ENCODE results near the gene MAPK11.

The MAPK11 gene

GRCh38 chr22:50284479-50284878, 14.3 kb upstream of the MAPK11 start:
- DNase-seq = no peak
- Histone ChIP-seq H3K27ac (ENCODE audit: insufficient read depth in 1 of 2, low read depth in 1 of 2, low read length in 2 of 2, poor library complexity in 1 of 2, severe bottlenecking in 2 of 2) (no peak overlapping the region), H3K9me3 (ENCODE audit: control extremely low read depth in 1 of 5, control insufficient read depth in 4 of 5, insufficient read depth in 2 of 5, low read depth in 1 of 5, low read length in 4 of 5) (no peaks in the 10 kb centered on the region), H3K4me1 (ENCODE audit: control extremely low read depth in 1 of 4, control insufficient read depth in 4 of 4, insufficient read depth in 4 of 4, low read length in 3 of 4) (no peaks in the 10 kb centered on the region), H3K27me3 (replicated peaks in 2 of 5; ENCODE audit: control insufficient read depth in 4 of 5, insufficient read depth in 5 of 5, low read length in 4 of 5) (no peaks in the 10 kb centered on the region), H3K4me3 (ENCODE audit: control insufficient read depth in 1 of 7, extremely low read depth in 1 of 7, insufficient read depth in 4 of 7, low read depth in 2 of 7, low read length in 6 of 7) (no peak overlapping the region), H3K36me3 (ENCODE audit: control insufficient read depth in 4 of 4, insufficient read depth in 4 of 4, low read length in 3 of 4) (peaks cover 7 to 91% (median 61%) of the 10 kb centered on the region in 4 experiments)
- ChIA-PET CTCF (interaction anchor here (0.6 kb wide), 1 partner anchor 38 kb away, joined by 3 read pairs; no protein-coding TSS in a partner anchor), POLR2A (no interaction called here)
- 95% methylated on average over 13 of the region's 13 CpGs for WGBS (ENCODE audit: insufficient coverage)

- Histone ChIP-seq H3K27ac (ENCODE audit: insufficient read depth in 1 of 2, low read depth in 1 of 2, low read length in 2 of 2, poor library complexity in 1 of 2, severe bottlenecking in 2 of 2) (no peak overlapping the region), H3K9me3 (ENCODE audit: control extremely low read depth in 1 of 5, control insufficient read depth in 4 of 5, insufficient read depth in 2 of 5, low read depth in 1 of 5, low read length in 4 of 5) (no peaks in the 10 kb centered on the region), H3K27me3 (replicated peaks in 2 of 5; ENCODE audit: control insufficient read depth in 4 of 5, insufficient read depth in 5 of 5, low read length in 4 of 5) (no peaks in the 10 kb centered on the region), H3K36me3 (ENCODE audit: control insufficient read depth in 4 of 4, insufficient read depth in 4 of 4, low read length in 3 of 4) (peaks cover 7 to 91% (median 58%) of the 10 kb centered on the region in 4 experiments), H3K4me1 (ENCODE audit: control extremely low read depth in 1 of 4, control insufficient read depth in 4 of 4, insufficient read depth in 4 of 4, low read length in 3 of 4) (no peaks in the 10 kb centered on the region), H3K4me3 (ENCODE audit: control insufficient read depth in 1 of 7, extremely low read depth in 1 of 7, insufficient read depth in 4 of 7, low read depth in 2 of 7, low read length in 6 of 7) (no peak overlapping the region)
- no peak for DNase-seq
- 94% methylated on average over 13 of the region's 30 CpGs for WGBS (ENCODE audit: insufficient coverage)
- POLR2A ChIA-PET = no interaction called here
- CTCF ChIA-PET = no interaction called here
These were observed 13.6 kb upstream of the MAPK11 start for GRCh38 chr22:50283821-50284220.

- no peak overlapping the region for H3K27ac ChIP-seq (ENCODE audit: insufficient read depth in 1 of 2, low read depth in 1 of 2, low read length in 2 of 2, poor library complexity in 1 of 2, severe bottlenecking in 2 of 2)
- WGBS (ENCODE audit: insufficient coverage) = 97% methylated on average over 42 of the region's 45 CpGs
- no peak for DNase-seq
These were observed 12.4 kb upstream of the MAPK11 start for GRCh38 chr22:50282361-50283155.

GRCh38 chr22:50281957-50282356, 11.8 kb upstream of the MAPK11 start:
- WGBS (ENCODE audit: insufficient coverage) = 97% methylated on average over 25 of the region's 25 CpGs
- DNase-seq = no peak
- ChIA-PET CTCF (interaction anchor here (0.9 to 1.9 kb wide), 4 partner anchors 12 to 59 kb away, joined by 3 to 7 read pairs (median 5); no protein-coding TSS in a partner anchor), POLR2A (no interaction called here)
- H3K36me3 ChIP-seq (ENCODE audit: control insufficient read depth in 4 of 4, insufficient read depth in 4 of 4, low read length in 3 of 4) = peaks cover 7 to 90% (median 54%) of the 10 kb centered on the region in 4 experiments
- no peaks in the 10 kb centered on the region for H3K27me3 ChIP-seq (replicated peaks in 2 of 5; ENCODE audit: control insufficient read depth in 4 of 5, insufficient read depth in 5 of 5, low read length in 4 of 5)
- no peaks in the 10 kb centered on the region for H3K4me1 ChIP-seq (ENCODE audit: control extremely low read depth in 1 of 4, control insufficient read depth in 4 of 4, insufficient read depth in 4 of 4, low read length in 3 of 4)
- H3K9me3 ChIP-seq (ENCODE audit: control extremely low read depth in 1 of 5, control insufficient read depth in 4 of 5, insufficient read depth in 2 of 5, low read depth in 1 of 5, low read length in 4 of 5) = no peaks in the 10 kb centered on the region
- no peak overlapping the region for H3K4me3 ChIP-seq (ENCODE audit: control insufficient read depth in 1 of 7, extremely low read depth in 1 of 7, insufficient read depth in 4 of 7, low read depth in 2 of 7, low read length in 6 of 7)
- no peak overlapping the region for H3K27ac ChIP-seq (ENCODE audit: insufficient read depth in 1 of 2, low read depth in 1 of 2, low read length in 2 of 2, poor library complexity in 1 of 2, severe bottlenecking in 2 of 2)

More at GRCh38 chr22:50282361-50283155, 12.4 kb upstream of the MAPK11 start:
- H3K36me3 ChIP-seq (ENCODE audit: control insufficient read depth in 4 of 4, insufficient read depth in 4 of 4, low read length in 3 of 4) = peaks cover 7 to 91% (median 56%) of the 10 kb centered on the region in 4 experiments
- H3K9me3 ChIP-seq (ENCODE audit: control extremely low read depth in 1 of 5, control insufficient read depth in 4 of 5, insufficient read depth in 2 of 5, low read depth in 1 of 5, low read length in 4 of 5) = no peaks in the 10 kb centered on the region
- ChIA-PET POLR2A (no interaction called here), CTCF (interaction anchor here (1.5 to 1.9 kb wide), 3 partner anchors 11 to 59 kb away, joined by 3 to 7 read pairs (median 7); no protein-coding TSS in a partner anchor)
- no peak overlapping the region for H3K4me3 ChIP-seq (ENCODE audit: control insufficient read depth in 1 of 7, extremely low read depth in 1 of 7, insufficient read depth in 4 of 7, low read depth in 2 of 7, low read length in 6 of 7)
- H3K27me3 ChIP-seq (replicated peaks in 2 of 5; ENCODE audit: control insufficient read depth in 4 of 5, insufficient read depth in 5 of 5, low read length in 4 of 5) = no peaks in the 10 kb centered on the region
- H3K4me1 ChIP-seq (ENCODE audit: control extremely low read depth in 1 of 4, control insufficient read depth in 4 of 4, insufficient read depth in 4 of 4, low read length in 3 of 4) = no peaks in the 10 kb centered on the region

GRCh38 chr22:50281384-50281760, 11.2 kb upstream of the MAPK11 start:
- Histone ChIP-seq H3K27me3 (replicated peaks in 2 of 5; ENCODE audit: control insufficient read depth in 4 of 5, insufficient read depth in 5 of 5, low read length in 4 of 5) (no peaks in the 10 kb centered on the region), H3K9me3 (ENCODE audit: control extremely low read depth in 1 of 5, control insufficient read depth in 4 of 5, insufficient read depth in 2 of 5, low read depth in 1 of 5, low read length in 4 of 5) (peaks cover 0 to under 1% (median 0%) of the 10 kb centered on the region in 5 experiments), H3K27ac (ENCODE audit: insufficient read depth in 1 of 2, low read depth in 1 of 2, low read length in 2 of 2, poor library complexity in 1 of 2, severe bottlenecking in 2 of 2) (no peak overlapping the region), H3K4me3 (ENCODE audit: control insufficient read depth in 1 of 7, extremely low read depth in 1 of 7, insufficient read depth in 4 of 7, low read depth in 2 of 7, low read length in 6 of 7) (no peak overlapping the region), H3K36me3 (ENCODE audit: control insufficient read depth in 4 of 4, insufficient read depth in 4 of 4, low read length in 3 of 4) (peaks cover 5 to 90% (median 53%) of the 10 kb centered on the region in 4 experiments), H3K4me1 (ENCODE audit: control extremely low read depth in 1 of 4, control insufficient read depth in 4 of 4, insufficient read depth in 4 of 4, low read length in 3 of 4) (no peaks in the 10 kb centered on the region)
- ChIA-PET POLR2A (no interaction called here), CTCF (interaction anchor here (0.9 to 1.9 kb wide), 3 partner anchors 21 to 60 kb away, joined by 3 to 7 read pairs (median 3); no protein-coding TSS in a partner anchor)
- 98% methylated on average over 35 of the region's 36 CpGs for WGBS (ENCODE audit: insufficient coverage)
- no peak for DNase-seq

- no peak for DNase-seq
- 99% methylated on average over 40 of the region's 47 CpGs for WGBS (ENCODE audit: insufficient coverage)
- H3K36me3 ChIP-seq (ENCODE audit: control insufficient read depth in 4 of 4, insufficient read depth in 4 of 4, low read length in 3 of 4) = peaks cover 2 to 90% (median 52%) of the 10 kb centered on the region in 4 experiments
- H3K4me3 ChIP-seq (ENCODE audit: control insufficient read depth in 1 of 7, extremely low read depth in 1 of 7, insufficient read depth in 4 of 7, low read depth in 2 of 7, low read length in 6 of 7) = no peak overlapping the region
- H3K4me1 ChIP-seq (ENCODE audit: control extremely low read depth in 1 of 4, control insufficient read depth in 4 of 4, insufficient read depth in 4 of 4, low read length in 3 of 4) = no peaks in the 10 kb centered on the region
- peaks cover 0 to 6% (median 0%) of the 10 kb centered on the region in 5 experiments for H3K9me3 ChIP-seq (ENCODE audit: control extremely low read depth in 1 of 5, control insufficient read depth in 4 of 5, insufficient read depth in 2 of 5, low read depth in 1 of 5, low read length in 4 of 5)
- no peaks in the 10 kb centered on the region for H3K27me3 ChIP-seq (replicated peaks in 2 of 5; ENCODE audit: control insufficient read depth in 4 of 5, insufficient read depth in 5 of 5, low read length in 4 of 5)
- CTCF ChIA-PET = interaction anchor here (0.9 to 2.2 kb wide), 5 partner anchors 13 to 60 kb away, joined by 3 to 7 read pairs (median 3); no protein-coding TSS in a partner anchor
- H3K27ac ChIP-seq (ENCODE audit: insufficient read depth in 1 of 2, low read depth in 1 of 2, low read length in 2 of 2, poor library complexity in 1 of 2, severe bottlenecking in 2 of 2) = no peak overlapping the region
- POLR2A ChIA-PET = interaction anchor here (0.6 kb wide), 1 partner anchor 55 kb away, joined by 3 read pairs; no protein-coding TSS in a partner anchor
These were observed 10.7 kb upstream of the MAPK11 start for GRCh38 chr22:50280708-50281383.
